PC-9 (cell line): ENCODE data around the gene SH3D21. TPM values are rescaled to one million over a fixed set of nuclear protein-coding genes. Genes with fewer than 3 reads are reported as not detected.

Source experiments
- BruUV-seq: library from RNA; stranded (reverse); fragments of 400-500 nt; replicated peaks from 2 replicates; lab custom pipeline; 2021; lab: Mats Ljungman, UMichigan
- CTCF ChIA-PET: fragments of 300-600 bp; sonication (Branson Sonifier 250); formaldehyde crosslinking; loops from one replicate; lab custom pipeline; 2022; ENCODE audit warnings: antibody characterized with exemption; lab: Charles Lee
- POLR2A ChIA-PET: fragments of 300-600 bp; sonication (Branson Sonifier 250); formaldehyde crosslinking; loops from one replicate; lab custom pipeline; 2022; ENCODE audit warnings: antibody characterized with exemption; ENCODE audit not compliant: unreplicated experiment; lab: Charles Lee
- DNase-seq, 2 experiments: peaks; one replicate each; pipeline versions ENCODE4 v3.0.0 to v3.0.0-alpha.2; 2015 to 2022; ENCODE audit warnings: mixed read lengths in 1 of 2
- H2AFZ ChIP-seq: fragments of 200-600 bp; sonication (generic); 2 replicates; pipeline ENCODE4 v1.8.1; 2017; ENCODE audit warnings: antibody characterized with exemption
- H3F3A ChIP-seq: fragments of 200-600 bp; sonication (generic); 2 replicates; pipeline ENCODE4 v1.8.1; 2017; ENCODE audit warnings: antibody characterized with exemption, mild to moderate bottlenecking, low read depth; ENCODE audit not compliant: insufficient read depth
- H3K27ac ChIP-seq: fragments of 200-600 bp; sonication (generic); 2 replicates; pipeline ENCODE4 v1.6.1; 2016; ENCODE audit warnings: mixed run types
- H3K27me3 ChIP-seq: fragments of 200-600 bp; sonication (generic); 2 replicates; pipeline ENCODE4 v1.6.1; 2016; ENCODE audit warnings: low read depth, mixed run types; ENCODE audit not compliant: insufficient read depth
- H3K36me3 ChIP-seq: fragments of 200-600 bp; sonication (generic); 2 replicates; pipeline ENCODE4 v1.6.1; 2016; ENCODE audit warnings: low read depth, mixed run types
- H3K4me1 ChIP-seq: fragments of 200-600 bp; sonication (generic); replicated peaks from 2 replicates; pipeline ENCODE4 v1.6.1; 2016; ENCODE audit warnings: mixed run types; ENCODE audit not compliant: insufficient read depth
- H3K4me2 ChIP-seq: fragments of 200-600 bp; sonication (generic); 2 replicates; pipeline ENCODE4 v1.6.1; 2017; ENCODE audit warnings: mixed run types
- H3K4me3 ChIP-seq: fragments of 200-600 bp; sonication (generic); 2 replicates; pipeline ENCODE4 v1.6.1; 2016; ENCODE audit warnings: mixed run types
- H3K79me2 ChIP-seq: fragments of 200-600 bp; sonication (generic); 2 replicates; pipeline ENCODE4 v1.6.1; 2017; ENCODE audit warnings: low read depth, mixed run types
- H3K9me2 ChIP-seq: fragments of 200-600 bp; sonication (generic); 2 replicates; pipeline ENCODE4 v1.8.1; 2017; ENCODE audit warnings: mild to moderate bottlenecking; ENCODE audit not compliant: insufficient read depth
- H3K9me3 ChIP-seq: fragments of 200-600 bp; sonication (generic); 2 replicates; pipeline ENCODE4 v1.8.1; 2016; ENCODE audit warnings: low read depth; ENCODE audit not compliant: insufficient read depth
- H4K20me1 ChIP-seq: fragments of 200-600 bp; sonication (generic); 2 replicates; pipeline ENCODE4 v1.8.1; 2017; ENCODE audit not compliant: insufficient read depth
- EZH2 ChIP-seq: fragments of 200-600 bp; sonication (generic); IDR thresholded peaks from 2 replicates; pipeline ENCODE4 v1.8.0; 2017; ENCODE audit warnings: antibody characterized with exemption, low read depth
- intact Hi-C: fragments of 100-400 bp; cut with micrococcal nuclease; formaldehyde crosslinking; loops from one replicate; pipeline ENCODE4 v1.10.0; 2022; ENCODE audit not compliant: unreplicated experiment
- total RNA-seq: library from RNA; stranded (reverse); gene quantifications from 2 replicates; pipeline ENCODE4 v1.2.3, GENCODE V29; 2021
- TF ChIP-seq, protein P1 (sequence below): fragments of 200-600 bp; sonication (generic); conservative IDR thresholded peaks from 2 replicates; pipeline ENCODE4 v1.6.1; 2017; ENCODE audit warnings: mixed run types, antibody characterized with exemption, mild to moderate bottlenecking, moderate library complexity

SH3D21 gene
- total RNA-seq, 1 experiment from 2014 or later: 18.3 TPM

DNA sequence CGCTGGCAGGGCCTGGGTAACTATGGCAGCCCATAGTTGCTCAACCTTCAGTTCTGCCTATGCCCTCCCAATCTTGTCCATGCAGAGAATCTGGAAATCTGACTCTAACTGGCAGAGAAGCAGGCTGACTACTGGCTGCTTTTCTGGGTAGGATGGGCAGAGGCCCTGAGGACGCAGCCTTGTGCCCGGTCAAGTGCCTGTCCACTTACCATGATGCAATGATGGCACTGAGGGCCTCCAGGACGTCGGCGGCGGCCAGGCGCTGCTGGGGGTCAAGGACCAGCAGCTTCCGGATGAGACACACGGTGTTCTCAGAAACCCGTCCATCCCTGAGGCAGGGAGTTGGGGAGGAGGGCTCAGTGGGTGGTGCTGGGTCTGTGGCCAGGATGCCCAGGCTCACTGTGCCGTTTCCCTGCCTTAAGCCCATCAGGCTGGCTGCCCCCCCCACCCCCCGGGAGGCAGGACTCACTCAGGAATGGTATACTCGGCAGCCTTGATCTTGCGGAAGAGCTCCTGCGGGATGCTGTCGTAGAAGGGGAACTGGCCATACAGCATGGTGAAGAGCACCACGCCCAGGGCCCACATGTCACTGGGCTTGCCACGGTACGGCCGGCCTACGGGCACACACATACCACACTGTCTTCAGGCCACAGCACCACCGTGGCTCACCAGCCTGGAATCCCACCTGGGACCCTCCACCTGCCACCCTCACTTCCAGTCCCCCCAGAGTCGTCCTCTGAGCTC lies 37.7 kb downstream of the SH3D21 start:
- no peaks in the 10 kb centered on the region for H3K9me2 ChIP-seq
- ChIA-PET POLR2A (no interaction called here), CTCF (interaction anchor here (0.6 to 2.3 kb wide), 10 partner anchors 8 to 1344 kb away, joined by 3 to 21 read pairs (median 10); no protein-coding TSS in a partner anchor)
- no peak overlapping the region for H3K4me3 ChIP-seq
- no peaks in the 10 kb centered on the region for H3K9me3 ChIP-seq
- BruUV-seq: no TSS peak
- no peaks in the 10 kb centered on the region for H4K20me1 ChIP-seq
- TF ChIP-seq, protein P1, sequence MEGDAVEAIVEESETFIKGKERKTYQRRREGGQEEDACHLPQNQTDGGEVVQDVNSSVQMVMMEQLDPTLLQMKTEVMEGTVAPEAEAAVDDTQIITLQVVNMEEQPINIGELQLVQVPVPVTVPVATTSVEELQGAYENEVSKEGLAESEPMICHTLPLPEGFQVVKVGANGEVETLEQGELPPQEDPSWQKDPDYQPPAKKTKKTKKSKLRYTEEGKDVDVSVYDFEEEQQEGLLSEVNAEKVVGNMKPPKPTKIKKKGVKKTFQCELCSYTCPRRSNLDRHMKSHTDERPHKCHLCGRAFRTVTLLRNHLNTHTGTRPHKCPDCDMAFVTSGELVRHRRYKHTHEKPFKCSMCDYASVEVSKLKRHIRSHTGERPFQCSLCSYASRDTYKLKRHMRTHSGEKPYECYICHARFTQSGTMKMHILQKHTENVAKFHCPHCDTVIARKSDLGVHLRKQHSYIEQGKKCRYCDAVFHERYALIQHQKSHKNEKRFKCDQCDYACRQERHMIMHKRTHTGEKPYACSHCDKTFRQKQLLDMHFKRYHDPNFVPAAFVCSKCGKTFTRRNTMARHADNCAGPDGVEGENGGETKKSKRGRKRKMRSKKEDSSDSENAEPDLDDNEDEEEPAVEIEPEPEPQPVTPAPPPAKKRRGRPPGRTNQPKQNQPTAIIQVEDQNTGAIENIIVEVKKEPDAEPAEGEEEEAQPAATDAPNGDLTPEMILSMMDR: no peak
- no peak for TF ChIP-seq EZH2
- H3K4me2 ChIP-seq: peak overlapping the region; percentile 41
- H3K79me2 ChIP-seq: no peaks in the 10 kb centered on the region
- H3K4me1 ChIP-seq: peaks cover 23% of the 10 kb centered on the region
- no peak for DNase-seq
- H3K27me3 ChIP-seq: no peaks in the 10 kb centered on the region
- H3F3A ChIP-seq: peaks cover 38% of the 10 kb centered on the region
- H3K27ac ChIP-seq: peak overlapping the region; percentile 75
- intact Hi-C loops: loop anchor here (2.0 to 5.0 kb wide), 4 partner anchors 53 to 833 kb away; partner anchors contain the start of gene LSM10
- no peak overlapping the region for H2AFZ ChIP-seq
- peaks cover 15% of the 10 kb centered on the region for H3K36me3 ChIP-seq

DNA sequence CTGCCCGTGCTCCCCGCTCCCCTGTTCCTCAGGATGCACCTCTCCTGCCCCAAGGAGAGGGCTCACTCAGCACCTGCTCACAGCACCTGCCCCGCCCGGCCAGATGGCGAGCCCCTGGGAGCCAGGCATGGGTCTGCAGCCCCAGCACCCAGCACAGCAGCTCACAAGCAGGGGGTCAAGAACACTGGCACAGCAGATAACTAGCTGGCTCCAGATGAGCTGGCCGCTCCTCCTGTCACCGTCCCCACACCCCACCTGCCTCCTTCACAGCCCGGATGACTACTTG lies 38.2 kb downstream of the SH3D21 start:
- H3K27me3 ChIP-seq: no peaks in the 10 kb centered on the region
- no peaks in the 10 kb centered on the region for H4K20me1 ChIP-seq
- H3K79me2 ChIP-seq: 0 out of 2 replicates have a peak, but pooled peaks cover 4% of the 10 kb centered on the region
- H3K27ac ChIP-seq: peak overlapping the region; percentile 75
- BruUV-seq: no TSS peak
- H3F3A ChIP-seq: peaks cover 38% of the 10 kb centered on the region
- H3K9me3 ChIP-seq: no peaks in the 10 kb centered on the region
- peaks cover 20% of the 10 kb centered on the region for H3K36me3 ChIP-seq
- H3K4me2 ChIP-seq: no peak overlapping the region
- TF ChIP-seq EZH2: no peak
- TF ChIP-seq, protein P1: no peak
- no peaks in the 10 kb centered on the region for H3K9me2 ChIP-seq
- no peak overlapping the region for H3K4me3 ChIP-seq
- CTCF ChIA-PET: interaction anchor here (0.6 kb wide), 2 partner anchors 245 to 1344 kb away, joined by 4 to 12 read pairs; no protein-coding TSS in a partner anchor
- no peak for DNase-seq
- POLR2A ChIA-PET: no interaction called here
- peaks cover 29% of the 10 kb centered on the region for H3K4me1 ChIP-seq
- intact Hi-C loops: loop anchor here (5.0 kb wide), 2 partner anchors 208 to 833 kb away; no protein-coding TSS in a partner anchor
- no peak overlapping the region for H2AFZ ChIP-seq

DNA sequence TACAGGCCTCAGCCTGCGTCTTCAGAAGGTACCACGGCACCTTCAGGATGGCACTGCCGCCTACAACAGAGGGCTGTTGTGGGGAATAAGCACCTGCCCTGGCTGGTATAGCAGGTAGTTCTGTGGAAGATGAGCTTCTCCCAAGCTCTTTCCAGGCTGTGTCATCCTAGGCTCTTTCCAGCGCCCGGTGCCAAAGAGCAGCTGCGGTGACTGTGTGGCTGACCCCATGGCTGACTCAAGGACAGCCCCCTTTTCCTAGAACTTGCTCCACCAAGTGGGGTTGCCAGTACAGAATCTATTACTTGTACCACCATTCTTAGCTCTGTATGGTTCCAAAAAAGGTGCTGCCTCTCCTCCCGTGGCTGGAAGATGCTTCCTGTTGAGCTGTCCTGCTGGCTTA lies 39.2 kb downstream of the SH3D21 start:
- H3F3A ChIP-seq: peaks cover 44% of the 10 kb centered on the region
- BruUV-seq: no TSS peak
- intact Hi-C loops: no loop called here
- POLR2A ChIA-PET: interaction anchor here (0.6 kb wide), 1 partner anchor 72 kb away, joined by 4 read pairs; no protein-coding TSS in a partner anchor
- no peaks in the 10 kb centered on the region for H3K9me2 ChIP-seq
- no peak for TF ChIP-seq EZH2
- TF ChIP-seq, protein P1: no peak
- CTCF ChIA-PET: no interaction called here
- H3K4me3 ChIP-seq: no peak overlapping the region
- no peaks in the 10 kb centered on the region for H3K9me3 ChIP-seq
- no peaks in the 10 kb centered on the region for H3K27me3 ChIP-seq
- no peak for DNase-seq
- no peak overlapping the region for H3K27ac ChIP-seq
- peaks cover 21% of the 10 kb centered on the region for H3K36me3 ChIP-seq
- no peaks in the 10 kb centered on the region for H4K20me1 ChIP-seq
- H2AFZ ChIP-seq: no peak overlapping the region
- H3K79me2 ChIP-seq: peaks cover 4% of the 10 kb centered on the region; the same call in 1 of the 2 replicates
- no peak overlapping the region for H3K4me2 ChIP-seq
- peaks cover 39% of the 10 kb centered on the region for H3K4me1 ChIP-seq
